HG03378 (cell line): ENCODE results near the gene NDUFAF5.

Experiments
- ATAC-seq: cut with Tn5 transposase; IDR thresholded peaks from one replicate; pipeline ENCODE4 v1.9.1; 2021; ENCODE audit warnings: mild to moderate bottlenecking, moderate library complexity; ENCODE audit not compliant: unreplicated experiment

The NDUFAF5 gene

GRCh38 chr20:13865791-13866351 is 81.0 kb downstream of the NDUFAF5 start:
- no peak for ATAC-seq

DNA sequence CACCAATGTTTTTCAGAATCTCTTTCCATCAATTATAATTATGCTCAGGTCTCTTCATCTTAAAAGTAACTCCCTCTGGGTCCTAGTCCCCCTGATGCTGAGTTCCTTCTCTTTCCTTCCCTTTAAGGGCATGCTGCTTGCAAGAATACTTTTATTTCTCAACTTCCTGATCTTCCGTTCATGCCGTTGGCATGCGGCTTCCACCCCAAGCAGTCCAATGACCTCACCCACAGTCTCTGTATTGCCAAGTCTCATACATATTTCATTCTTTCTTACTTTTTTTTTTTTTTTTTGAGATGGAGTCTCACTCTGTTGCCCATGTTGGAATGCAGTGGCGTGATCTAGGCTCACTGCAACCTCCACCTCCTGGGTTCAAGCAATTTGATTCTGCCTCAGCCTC is 83.5 kb downstream of the NDUFAF5 start:
- ATAC-seq: no peak

GRCh38 chr20:13870170-13870748 is 85.4 kb downstream of the NDUFAF5 start:
- no peak for ATAC-seq
